Endodermal cell (in vitro differentiated cells): ENCODE results near the gene GABRB3. TPM values are rescaled to one million over a fixed set of nuclear protein-coding genes. Genes with fewer than 3 reads are reported as not detected.
A peak's percentile ranks its signal among the peaks of the same experiment; 100 is the strongest.

Experiments used
- DNase-seq: peaks from one replicate; pipeline ENCODE4 v3.0.0-alpha.2; 2017
- H3K27ac ChIP-seq: 2 replicates; pipeline ENCODE4 v1.5.1; 2013; ENCODE audit warnings: mild to moderate bottlenecking, low read depth, low read length, moderate library complexity
- H3K27me3 ChIP-seq: 2 replicates; pipeline ENCODE4 v1.6.1; 2013; ENCODE audit warnings: mild to moderate bottlenecking, low read length, moderate library complexity; ENCODE audit not compliant: insufficient read depth, control insufficient read depth, poor library complexity, severe bottlenecking
- H3K36me3 ChIP-seq: 2 replicates; pipeline ENCODE4 v1.7.0; 2013; ENCODE audit warnings: mild to moderate bottlenecking, low read length, moderate library complexity; ENCODE audit not compliant: control insufficient read depth, insufficient read depth
- H3K4me1 ChIP-seq: one replicate; pipeline ENCODE4 v1.7.0; 2013; ENCODE audit warnings: low read length; ENCODE audit not compliant: control insufficient read depth, insufficient read depth
- H3K4me3 ChIP-seq: 2 replicates; pipeline ENCODE4 v1.5.1; 2013; ENCODE audit warnings: mild to moderate bottlenecking, low read length, moderate library complexity
- H3K9ac ChIP-seq: 2 replicates; pipeline ENCODE4 v1.6.1; 2013; ENCODE audit warnings: mild to moderate bottlenecking, low read length, moderate library complexity; ENCODE audit not compliant: poor library complexity, severe bottlenecking; ENCODE audit errors: extremely low read depth
- H3K9me3 ChIP-seq: 2 replicates; pipeline ENCODE4 v1.6.1; 2013; ENCODE audit warnings: mild to moderate bottlenecking, low read length, moderate library complexity; ENCODE audit not compliant: control insufficient read depth
- H3K27ac Mint-ChIP-seq: 2 replicates; pipeline ENCODE4 v1.8.0; 2020; ENCODE audit warnings: mixed read lengths
- H3K27me3 Mint-ChIP-seq: 2 replicates; pipeline ENCODE4 v1.8.0; 2021; ENCODE audit warnings: mild to moderate bottlenecking, mixed read lengths; ENCODE audit not compliant: insufficient read depth
- H3K36me3 Mint-ChIP-seq: 2 replicates; pipeline ENCODE4 v1.8.0; 2020; ENCODE audit warnings: low read depth, mixed read lengths
- H3K4me1 Mint-ChIP-seq: 2 replicates; pipeline ENCODE4 v1.8.0; 2020; ENCODE audit warnings: mixed read lengths
- H3K4me3 Mint-ChIP-seq: 2 replicates; pipeline ENCODE4 v1.8.0; 2020; ENCODE audit warnings: mild to moderate bottlenecking, moderate library complexity, mixed read lengths
- H3K9me3 Mint-ChIP-seq: 2 replicates; pipeline ENCODE4 v1.8.0; 2020; ENCODE audit warnings: mild to moderate bottlenecking, mixed read lengths
- CTCF ChIP-seq: fragments of 200-600 bp; sonication (generic); conservative IDR thresholded peaks from 2 replicates; pipeline ENCODE4 v1.5.0; 2021; ENCODE audit warnings: antibody characterized with exemption, mild to moderate bottlenecking
- WGBS, 2 experiments: methylation state at CpG; one replicate each; pipeline versions ENCODE4 v1.1.5 to v1.1.7; 2013; ENCODE audit warnings: missing lambda C conversion rate in 2 of 2, mixed read lengths in 1 of 2; ENCODE audit not compliant: insufficient coverage in 1 of 2, insufficient read length in 1 of 2; 5-methylcytosine and 5-hydroxymethylcytosine counted together
- total RNA-seq, 2 donors: library from RNA; stranded (reverse); fragmentation: NEBNext Ultra II Directional in 1 of 2; extraction: Animal tissue kit (Norgen Biotek cat#: 25700) in 1 of 2; gene quantifications; 2 replicates in 1 of 2; 3 replicates in 1 of 2; pipeline ENCODE4 v1.2.1, GENCODE V29; 2021

GABRB3 gene
- total RNA-seq, 2 donors from 2014 or later, result 81.8 to 122 TPM

- no peak overlapping the region for H3K4me3 Mint-ChIP-seq
- 78 to 92% methylated on average over 4 to 6 of the region's 7 CpGs for WGBS, 2 experiments
- no peak overlapping the region for H3K27ac ChIP-seq
Observed at GRCh38 chr15:26744894-26745293, 28.0 kb downstream of the GABRB3 start.

GRCh38 chr15:26739791-26740190 is 33.1 kb downstream of the GABRB3 start:
- no peak overlapping the region for H3K4me3 Mint-ChIP-seq
- H3K27me3 Mint-ChIP-seq, result no peaks in the 10 kb centered on the region
- DNase-seq, result no peak
- 70 to 76% methylated on average over 4 to 5 of the region's 7 CpGs for WGBS, 2 experiments
- Histone ChIP-seq H3K27me3 (no peaks in the 10 kb centered on the region), H3K4me3 (no peak overlapping the region), H3K9ac (no peak overlapping the region), H3K4me1 (peaks cover 15% of the 10 kb centered on the region), H3K9me3 (peaks cover 11% of the 10 kb centered on the region), H3K36me3 (peaks cover 20% of the 10 kb centered on the region), H3K27ac (no peak overlapping the region)
- H3K36me3 Mint-ChIP-seq, result peaks cover 10% of the 10 kb centered on the region
- peaks cover 7% of the 10 kb centered on the region for H3K9me3 Mint-ChIP-seq
- no peak for TF ChIP-seq CTCF
- H3K4me1 Mint-ChIP-seq, result peaks cover 38% of the 10 kb centered on the region
- H3K27ac Mint-ChIP-seq, result no peak overlapping the region

More at GRCh38 chr15:26744894-26745293, 28.0 kb downstream of the GABRB3 start:
- Histone ChIP-seq H3K9me3 (no peaks in the 10 kb centered on the region), H3K36me3 (peaks cover 19% of the 10 kb centered on the region), H3K4me3 (no peak overlapping the region), H3K27me3 (no peaks in the 10 kb centered on the region), H3K9ac (no peak overlapping the region), H3K4me1 (peaks cover 13% of the 10 kb centered on the region)
- H3K4me1 Mint-ChIP-seq, result peaks cover 23% of the 10 kb centered on the region
- H3K9me3 Mint-ChIP-seq, result no peaks in the 10 kb centered on the region
- peak overlapping the region; percentile 37 for H3K27ac Mint-ChIP-seq
- DNase-seq, result peak; percentile 65
- no peak for TF ChIP-seq CTCF
- H3K27me3 Mint-ChIP-seq, result no peaks in the 10 kb centered on the region
- H3K36me3 Mint-ChIP-seq, result peaks cover 7% of the 10 kb centered on the region

- Mint-ChIP-seq H3K4me1 (peaks cover 38% of the 10 kb centered on the region), H3K27ac (no peak overlapping the region), H3K36me3 (peaks cover 18% of the 10 kb centered on the region), H3K27me3 (no peaks in the 10 kb centered on the region), H3K4me3 (no peak overlapping the region), H3K9me3 (peaks cover 15% of the 10 kb centered on the region)
- no peak for DNase-seq
- H3K9ac ChIP-seq, result no peak overlapping the region
- H3K4me1 ChIP-seq, result peaks cover 15% of the 10 kb centered on the region
- no peak overlapping the region for H3K4me3 ChIP-seq
- H3K27ac ChIP-seq, result no peak overlapping the region
- no peaks in the 10 kb centered on the region for H3K27me3 ChIP-seq
- peaks cover 19% of the 10 kb centered on the region for H3K9me3 ChIP-seq
- TF ChIP-seq CTCF, result no peak
- H3K36me3 ChIP-seq, result peaks cover 28% of the 10 kb centered on the region
- 87 to 90% methylated on average over 8 to 9 of the region's 9 CpGs for WGBS, 2 experiments
Observed at GRCh38 chr15:26738996-26739395, 33.9 kb downstream of the GABRB3 start.
